SH-SY5Y (cell line): ENCODE measurements around the gene PCDH9.
A peak's percentile ranks its signal among the peaks of the same experiment; 100 is the strongest.

Experiments used
- GATA2 ChIP-seq: IDR thresholded peaks from 2 replicates; pipeline ENCODE4 v1.6.1; 2011; ENCODE audit warnings: mild to moderate bottlenecking, low read depth, low read length
- GATA3 ChIP-seq: IDR thresholded peaks from 2 replicates; pipeline ENCODE4 v1.6.1; 2011; ENCODE audit warnings: low read depth, mild to moderate bottlenecking, low read length, moderate library complexity

- 0 out of 2 replicates have a peak, but pooled peaks have one; percentile 12 for TF ChIP-seq GATA2
- TF ChIP-seq GATA3 = no peak
These were observed 395.0 kb downstream of the PCDH9 start for GRCh38 chr13:66835040-66835628.
